T-helper 17 cell (primary cell): ENCODE results near the gene LNP1. TPM values are rescaled to one million over a fixed set of nuclear protein-coding genes. Genes with fewer than 3 reads are reported as not detected.

ENCODE experiments used
- ATAC-seq: fragments of 150-1000 bp; cut with Tn5 transposase; 2 replicates; pipeline ENCODE4 v1.10.0; 2021; ENCODE audit warnings: mild to moderate bottlenecking, moderate library complexity
- DNase-seq, 3 donors: peaks; one replicate each; pipeline versions ENCODE4 v3.0.0 to v3.0.0-alpha.2; 2020 to 2021
- H3K9me3 ChIP-seq: one replicate; pipeline ENCODE4 v1.7.0; 2013; ENCODE audit warnings: low read length, mild to moderate bottlenecking; ENCODE audit not compliant: control insufficient read depth, poor library complexity, severe bottlenecking
- H3K27ac Mint-ChIP-seq: one replicate; pipeline ENCODE4 v1.8.0; 2022; ENCODE audit warnings: mild to moderate bottlenecking, moderate library complexity, mixed read lengths
- H3K27me3 Mint-ChIP-seq: one replicate; pipeline ENCODE4 v1.8.0; 2022; ENCODE audit warnings: mixed read lengths
- H3K36me3 Mint-ChIP-seq: one replicate; pipeline ENCODE4 v1.8.0; 2022; ENCODE audit warnings: low read depth, mixed read lengths
- H3K4me1 Mint-ChIP-seq: one replicate; pipeline ENCODE4 v1.8.0; 2022; ENCODE audit warnings: mild to moderate bottlenecking, mixed read lengths
- H3K4me3 Mint-ChIP-seq: one replicate; pipeline ENCODE4 v1.8.0; 2022; ENCODE audit warnings: mild to moderate bottlenecking, moderate library complexity, mixed read lengths
- total RNA-seq, 4 donors: library from RNA in 2 of 4; stranded (reverse) in 2 of 4; gene quantifications; one replicate each; pipeline ENCODE4 v1.2.3 and lab custom pipeline; 2022 to 2026

LNP1 gene
- total RNA-seq, 2 donors from 2014 or later: 0.70 to 0.96 TPM

DNA sequence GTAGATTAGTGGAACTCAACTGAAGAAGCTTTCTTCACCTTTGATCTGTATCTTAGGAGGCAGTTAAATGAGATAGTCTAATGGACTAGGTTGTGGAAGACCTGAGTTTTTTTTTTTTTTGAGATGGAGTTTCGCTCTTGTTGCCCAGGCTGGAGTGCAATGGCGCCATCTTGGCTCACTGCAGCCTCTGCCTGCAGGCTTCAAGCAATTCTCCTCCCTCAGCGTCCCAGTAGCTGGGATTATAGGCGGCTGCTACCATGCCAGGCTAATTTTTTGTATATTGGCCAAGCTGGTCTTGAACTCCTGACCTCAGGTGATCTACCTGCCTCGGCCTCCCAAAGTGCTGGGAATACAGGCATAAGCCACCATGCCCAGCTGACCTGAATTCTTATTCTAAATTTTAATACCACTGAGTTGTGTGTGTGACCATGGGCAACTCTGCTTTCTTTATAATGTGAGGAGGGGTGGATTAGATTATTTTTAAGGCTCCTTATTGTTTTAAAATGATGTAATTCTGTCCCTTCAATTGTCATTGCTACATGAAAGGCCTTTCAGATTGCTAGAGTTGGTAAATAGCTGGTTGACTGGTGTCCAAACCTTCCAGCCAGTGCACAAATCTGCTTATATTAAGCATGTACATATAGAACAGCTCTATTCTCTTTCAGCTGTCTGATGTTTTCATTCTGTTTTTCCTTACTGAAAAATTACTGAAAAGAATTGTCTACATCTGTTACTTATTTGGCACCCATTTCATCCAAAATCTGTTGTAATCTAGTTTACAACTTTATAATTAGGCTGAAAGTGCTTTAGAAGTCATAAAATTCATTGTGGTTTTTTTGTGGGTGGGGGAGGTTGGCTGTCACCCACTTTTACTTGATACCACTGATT, 2.3 kb downstream of the LNP1 start:
- DNase-seq: no peak
- no peak overlapping the region for H3K4me3 Mint-ChIP-seq
- no peak overlapping the region for H3K27ac Mint-ChIP-seq
- H3K4me1 Mint-ChIP-seq: peaks cover 29% of the 10 kb centered on the region
- ATAC-seq: no peak
- no peaks in the 10 kb centered on the region for H3K9me3 ChIP-seq
- H3K36me3 Mint-ChIP-seq: no peaks in the 10 kb centered on the region
- no peaks in the 10 kb centered on the region for H3K27me3 Mint-ChIP-seq

DNA sequence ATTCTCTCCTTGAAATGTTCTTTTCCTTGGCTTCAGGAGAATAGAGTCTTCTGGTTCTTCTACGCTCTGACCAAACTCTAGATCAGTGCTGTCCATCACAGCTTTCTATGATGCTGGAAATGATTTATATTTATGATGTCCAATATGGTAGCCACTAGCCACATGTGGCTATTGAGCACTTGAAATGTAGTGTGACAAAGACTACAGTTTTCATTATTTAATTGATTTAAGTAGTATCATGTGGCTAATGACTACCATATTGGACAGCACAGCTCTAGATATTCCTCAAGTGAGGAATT, 2.9 kb downstream of the LNP1 start:
- Mint-ChIP-seq H3K27me3 (no peaks in the 10 kb centered on the region), H3K4me3 (no peak overlapping the region), H3K4me1 (peaks cover 26% of the 10 kb centered on the region), H3K27ac (no peak overlapping the region), H3K36me3 (no peaks in the 10 kb centered on the region)
- no peaks in the 10 kb centered on the region for H3K9me3 ChIP-seq
- DNase-seq (no peak), ATAC-seq (no peak)

- Mint-ChIP-seq H3K27me3 (no peaks in the 10 kb centered on the region), H3K27ac (no peak overlapping the region), H3K4me3 (no peak overlapping the region), H3K36me3 (no peaks in the 10 kb centered on the region), H3K4me1 (peaks cover 7% of the 10 kb centered on the region)
- ATAC-seq (no peak), DNase-seq (no peak)
- H3K9me3 ChIP-seq: no peaks in the 10 kb centered on the region
Observed at GRCh38 chr3:100407164-100407563, 5.8 kb downstream of the LNP1 start.

GRCh38 chr3:100407977-100408532, 6.7 kb downstream of the LNP1 start:
- no peaks in the 10 kb centered on the region for H3K9me3 ChIP-seq
- Mint-ChIP-seq H3K36me3 (peaks cover 2% of the 10 kb centered on the region), H3K4me3 (no peak overlapping the region), H3K27ac (no peak overlapping the region), H3K4me1 (peaks cover 5% of the 10 kb centered on the region), H3K27me3 (no peaks in the 10 kb centered on the region)
- no peak for DNase-seq
- ATAC-seq: no peak

- no peaks in the 10 kb centered on the region for H3K4me1 Mint-ChIP-seq
- H3K27me3 Mint-ChIP-seq: no peaks in the 10 kb centered on the region
- DNase-seq (no peak), ATAC-seq (no peak)
- H3K4me3 Mint-ChIP-seq: no peak overlapping the region
- H3K36me3 Mint-ChIP-seq: peaks cover 2% of the 10 kb centered on the region
- no peak overlapping the region for H3K27ac Mint-ChIP-seq
- no peaks in the 10 kb centered on the region for H3K9me3 ChIP-seq
Observed at GRCh38 chr3:100411091-100411982, 10.0 kb downstream of the LNP1 start.

DNA sequence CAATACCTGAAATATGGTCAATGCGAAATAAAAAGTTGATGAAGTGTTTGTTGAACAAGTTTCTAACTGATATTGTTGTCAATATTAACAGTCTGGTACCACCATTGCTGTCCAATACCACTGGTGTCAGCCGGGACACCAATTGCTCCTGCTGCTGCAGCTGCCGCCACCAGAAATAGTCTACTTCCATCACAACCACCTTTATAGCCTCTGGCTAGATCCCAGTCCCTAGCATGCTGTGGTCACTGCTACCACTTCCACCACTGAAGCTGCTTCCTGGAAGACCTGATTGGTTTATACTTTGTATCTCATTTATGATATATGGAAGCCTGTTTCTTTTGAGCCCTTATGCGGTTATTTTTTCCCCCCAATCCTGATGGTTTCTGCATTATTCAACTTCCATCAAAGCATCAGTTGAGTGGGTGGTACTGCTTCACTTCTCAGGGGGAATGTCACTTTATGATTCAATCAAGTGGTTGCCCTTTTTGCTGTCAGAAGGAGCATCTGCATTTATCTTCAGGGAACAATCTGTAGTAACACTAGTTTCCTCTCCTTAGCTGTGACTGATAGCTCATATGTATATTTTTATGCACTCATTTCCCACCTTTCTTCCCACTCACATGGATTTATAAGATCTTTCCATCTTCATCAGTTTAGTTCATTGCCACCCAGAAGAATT, 11.7 kb downstream of the LNP1 start:
- DNase-seq: no peak
- H3K9me3 ChIP-seq: no peaks in the 10 kb centered on the region
- ATAC-seq: no peak
- Mint-ChIP-seq H3K27ac (no peak overlapping the region), H3K4me3 (no peak overlapping the region), H3K36me3 (peaks cover 2% of the 10 kb centered on the region), H3K27me3 (no peaks in the 10 kb centered on the region), H3K4me1 (no peaks in the 10 kb centered on the region)

GRCh38 chr3:100413613-100414012, 12.3 kb downstream of the LNP1 start:
- Mint-ChIP-seq H3K27ac (no peak overlapping the region), H3K4me3 (no peak overlapping the region), H3K4me1 (no peaks in the 10 kb centered on the region), H3K27me3 (no peaks in the 10 kb centered on the region), H3K36me3 (peaks cover 4% of the 10 kb centered on the region)
- DNase-seq (no peak), ATAC-seq (no peak)
- no peaks in the 10 kb centered on the region for H3K9me3 ChIP-seq

GRCh38 chr3:100416176-100416575, 14.8 kb downstream of the LNP1 start:
- H3K9me3 ChIP-seq: no peaks in the 10 kb centered on the region
- Mint-ChIP-seq H3K27ac (no peak overlapping the region), H3K4me1 (no peaks in the 10 kb centered on the region), H3K36me3 (peaks cover 5% of the 10 kb centered on the region), H3K27me3 (no peaks in the 10 kb centered on the region), H3K4me3 (no peak overlapping the region)
- DNase-seq (no peak), ATAC-seq (no peak)

- H3K27ac Mint-ChIP-seq: no peak overlapping the region
- H3K4me3 Mint-ChIP-seq: no peak overlapping the region
- peaks cover 5% of the 10 kb centered on the region for H3K36me3 Mint-ChIP-seq
- ATAC-seq: no peak
- H3K27me3 Mint-ChIP-seq: no peaks in the 10 kb centered on the region
- no peaks in the 10 kb centered on the region for H3K9me3 ChIP-seq
- no peaks in the 10 kb centered on the region for H3K4me1 Mint-ChIP-seq
- DNase-seq: no peak
Observed at GRCh38 chr3:100416863-100417262, 15.5 kb downstream of the LNP1 start.

DNA sequence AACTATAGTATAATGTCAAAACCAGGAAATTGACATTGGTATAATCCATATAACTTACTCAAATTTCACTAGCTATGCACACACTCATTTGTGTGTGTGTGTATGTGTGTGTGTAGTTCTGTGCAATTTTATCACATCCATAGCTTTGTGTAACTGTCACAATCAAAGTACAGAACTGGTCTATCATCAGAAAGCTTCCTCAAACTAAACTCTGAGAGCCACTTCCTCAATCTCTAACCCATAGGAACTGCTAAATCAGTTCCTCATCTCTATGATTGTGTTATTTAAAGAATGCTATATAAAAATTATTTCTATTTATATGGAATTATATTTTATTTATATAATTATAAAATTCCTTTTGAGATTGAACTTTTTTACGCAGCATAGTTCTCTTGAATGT, 18.1 kb downstream of the LNP1 start:
- no peak overlapping the region for H3K4me3 Mint-ChIP-seq
- H3K36me3 Mint-ChIP-seq: peaks cover 2% of the 10 kb centered on the region
- no peaks in the 10 kb centered on the region for H3K4me1 Mint-ChIP-seq
- H3K27me3 Mint-ChIP-seq: peaks cover 7% of the 10 kb centered on the region
- no peak overlapping the region for H3K27ac Mint-ChIP-seq
- H3K9me3 ChIP-seq: no peaks in the 10 kb centered on the region
- no peak for DNase-seq
- ATAC-seq: no peak

DNA sequence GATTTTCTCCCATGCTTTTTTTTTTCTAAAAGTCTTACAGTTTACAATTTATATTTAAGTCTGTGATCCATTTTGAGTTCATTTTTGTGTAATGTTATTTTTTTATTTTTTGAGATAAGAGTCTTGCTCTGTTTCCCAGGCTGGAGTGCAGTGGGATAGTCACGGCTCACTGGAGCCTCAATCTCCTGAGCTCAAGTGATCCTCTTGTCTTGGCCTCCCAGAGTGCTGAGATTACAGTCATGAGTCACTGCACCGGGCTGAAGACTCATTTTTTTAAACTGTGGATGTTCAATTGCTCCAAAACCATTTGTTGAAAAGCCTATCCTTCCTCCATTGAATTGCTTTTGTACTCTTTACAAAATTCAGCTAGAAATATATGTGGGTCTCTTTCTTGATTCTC, 19.5 kb downstream of the LNP1 start:
- Mint-ChIP-seq H3K27me3 (peaks cover 21% of the 10 kb centered on the region), H3K4me1 (no peaks in the 10 kb centered on the region), H3K4me3 (no peak overlapping the region), H3K27ac (no peak overlapping the region), H3K36me3 (peaks cover 2% of the 10 kb centered on the region)
- no peak for DNase-seq
- no peaks in the 10 kb centered on the region for H3K9me3 ChIP-seq
- ATAC-seq: no peak

GRCh38 chr3:100423611-100424010, 22.3 kb downstream of the LNP1 start:
- Mint-ChIP-seq H3K27me3 (peaks cover 28% of the 10 kb centered on the region), H3K4me3 (no peak overlapping the region), H3K27ac (no peak overlapping the region), H3K4me1 (no peaks in the 10 kb centered on the region), H3K36me3 (peaks cover under 1% of the 10 kb centered on the region)
- DNase-seq (no peak), ATAC-seq (no peak)
- no peaks in the 10 kb centered on the region for H3K9me3 ChIP-seq

GRCh38 chr3:100424261-100424660, 22.9 kb downstream of the LNP1 start:
- Mint-ChIP-seq H3K36me3 (no peaks in the 10 kb centered on the region), H3K4me1 (no peaks in the 10 kb centered on the region), H3K4me3 (no peak overlapping the region)

More at GRCh38 chr3:100424261-100424660, 22.9 kb downstream of the LNP1 start:
- H3K27ac Mint-ChIP-seq: no peak overlapping the region
- H3K9me3 ChIP-seq: no peaks in the 10 kb centered on the region
- H3K27me3 Mint-ChIP-seq: peaks cover 34% of the 10 kb centered on the region
- DNase-seq (no peak), ATAC-seq (no peak)
